DND-41 (cell line): ENCODE measurements around the gene RASGRP3.
A peak's percentile ranks its signal among the peaks of the same experiment; 100 is the strongest.

Experiments used
- EZH2 ChIP-seq: IDR thresholded peaks from 3 replicates; pipeline ENCODE4 v1.6.1; 2012; ENCODE audit warnings: borderline replicate concordance, low read depth, mild to moderate bottlenecking, moderate library complexity, low read length, inconsistent platforms; ENCODE audit not compliant: severe bottlenecking
- TF ChIP-seq, protein P1 (sequence below): IDR thresholded peaks from 2 replicates; pipeline ENCODE4 v1.5.1; 2012; ENCODE audit warnings: borderline replicate concordance, low read length, moderate library complexity, mild to moderate bottlenecking; ENCODE audit not compliant: poor library complexity, severe bottlenecking; ENCODE audit errors: extremely low read depth

DNA sequence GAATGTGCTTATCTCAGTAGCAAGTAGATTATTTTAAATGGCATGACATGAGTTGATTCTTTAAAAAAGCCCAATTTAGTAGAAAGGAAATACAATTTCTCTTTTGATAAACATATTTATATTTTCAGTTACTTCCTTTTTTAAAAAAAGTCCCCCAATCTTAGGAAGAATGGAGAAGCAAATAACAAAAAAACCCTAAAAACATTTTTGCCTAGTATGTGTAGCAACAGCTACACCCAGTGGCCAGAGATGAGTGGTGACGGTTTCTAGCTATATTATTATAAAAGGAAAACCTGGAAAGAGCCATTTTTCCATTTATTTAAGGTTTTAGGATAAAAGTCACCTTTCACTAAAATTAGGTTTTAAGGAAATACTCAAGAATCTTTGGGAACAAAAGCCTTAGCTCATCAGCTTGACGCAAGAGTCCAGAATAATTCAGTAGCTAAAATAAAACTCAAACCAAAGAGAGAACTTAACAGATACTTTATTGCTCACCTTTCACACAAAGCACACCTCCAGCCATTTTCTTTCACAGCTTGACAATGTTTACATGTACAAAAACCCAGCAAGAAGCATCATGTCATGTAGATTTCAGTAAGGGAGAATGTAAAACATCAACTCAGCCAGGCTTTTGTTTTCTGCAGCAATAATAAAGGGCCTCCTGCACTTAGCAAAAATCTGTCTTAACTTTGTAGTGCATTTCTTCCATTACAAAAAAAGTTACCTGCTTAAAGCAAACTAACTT is 106.9 kb downstream of the RASGRP3 start:
- TF ChIP-seq, protein P1, sequence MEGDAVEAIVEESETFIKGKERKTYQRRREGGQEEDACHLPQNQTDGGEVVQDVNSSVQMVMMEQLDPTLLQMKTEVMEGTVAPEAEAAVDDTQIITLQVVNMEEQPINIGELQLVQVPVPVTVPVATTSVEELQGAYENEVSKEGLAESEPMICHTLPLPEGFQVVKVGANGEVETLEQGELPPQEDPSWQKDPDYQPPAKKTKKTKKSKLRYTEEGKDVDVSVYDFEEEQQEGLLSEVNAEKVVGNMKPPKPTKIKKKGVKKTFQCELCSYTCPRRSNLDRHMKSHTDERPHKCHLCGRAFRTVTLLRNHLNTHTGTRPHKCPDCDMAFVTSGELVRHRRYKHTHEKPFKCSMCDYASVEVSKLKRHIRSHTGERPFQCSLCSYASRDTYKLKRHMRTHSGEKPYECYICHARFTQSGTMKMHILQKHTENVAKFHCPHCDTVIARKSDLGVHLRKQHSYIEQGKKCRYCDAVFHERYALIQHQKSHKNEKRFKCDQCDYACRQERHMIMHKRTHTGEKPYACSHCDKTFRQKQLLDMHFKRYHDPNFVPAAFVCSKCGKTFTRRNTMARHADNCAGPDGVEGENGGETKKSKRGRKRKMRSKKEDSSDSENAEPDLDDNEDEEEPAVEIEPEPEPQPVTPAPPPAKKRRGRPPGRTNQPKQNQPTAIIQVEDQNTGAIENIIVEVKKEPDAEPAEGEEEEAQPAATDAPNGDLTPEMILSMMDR = peak; percentile 81
- no peak for TF ChIP-seq EZH2
